ENCODE measurements around the gene TRIM54.

DNA sequence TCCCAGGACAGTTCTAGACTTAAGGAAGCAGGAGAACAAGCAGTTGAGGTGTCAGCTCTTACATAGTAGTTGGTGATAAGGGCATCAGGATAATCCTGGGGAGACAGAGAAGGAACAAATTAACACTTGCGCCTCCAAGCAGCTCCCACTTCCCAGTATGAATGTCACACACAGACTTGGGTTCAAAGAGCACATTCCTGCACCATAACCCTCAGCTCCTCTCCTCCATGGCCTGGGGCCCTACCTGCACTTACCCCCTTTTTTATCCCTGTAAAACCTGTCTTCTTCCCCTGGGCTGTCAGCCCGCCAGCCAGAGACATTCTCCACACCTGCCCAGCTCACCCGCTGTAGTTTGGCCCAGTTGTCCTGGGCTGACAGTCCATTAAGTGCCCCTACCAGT lies 29.9 kb downstream of the TRIM54 start:
- TF ChIP-seq, protein P1, sequence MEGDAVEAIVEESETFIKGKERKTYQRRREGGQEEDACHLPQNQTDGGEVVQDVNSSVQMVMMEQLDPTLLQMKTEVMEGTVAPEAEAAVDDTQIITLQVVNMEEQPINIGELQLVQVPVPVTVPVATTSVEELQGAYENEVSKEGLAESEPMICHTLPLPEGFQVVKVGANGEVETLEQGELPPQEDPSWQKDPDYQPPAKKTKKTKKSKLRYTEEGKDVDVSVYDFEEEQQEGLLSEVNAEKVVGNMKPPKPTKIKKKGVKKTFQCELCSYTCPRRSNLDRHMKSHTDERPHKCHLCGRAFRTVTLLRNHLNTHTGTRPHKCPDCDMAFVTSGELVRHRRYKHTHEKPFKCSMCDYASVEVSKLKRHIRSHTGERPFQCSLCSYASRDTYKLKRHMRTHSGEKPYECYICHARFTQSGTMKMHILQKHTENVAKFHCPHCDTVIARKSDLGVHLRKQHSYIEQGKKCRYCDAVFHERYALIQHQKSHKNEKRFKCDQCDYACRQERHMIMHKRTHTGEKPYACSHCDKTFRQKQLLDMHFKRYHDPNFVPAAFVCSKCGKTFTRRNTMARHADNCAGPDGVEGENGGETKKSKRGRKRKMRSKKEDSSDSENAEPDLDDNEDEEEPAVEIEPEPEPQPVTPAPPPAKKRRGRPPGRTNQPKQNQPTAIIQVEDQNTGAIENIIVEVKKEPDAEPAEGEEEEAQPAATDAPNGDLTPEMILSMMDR (IDR thresholded peaks at IDR 0.05 in 4 of 5, conservative IDR thresholded peaks at IDR 0.05 in 1 of 5) = no peak
- TF ChIP-seq POLR2A (IDR thresholded peaks at IDR 0.05) = no peak
